SU-DHL-6 (cell line): Measurements from ENCODE around the gene HOXA11.

Source experiments
- H2AFZ ChIP-seq: fragments of 200-600 bp; sonication (generic); 2 replicates; pipeline ENCODE4 v1.6.1; 2014; ENCODE audit warnings: low read depth, mild to moderate bottlenecking, moderate library complexity, mixed read lengths, antibody characterized with exemption, low read length; ENCODE audit not compliant: severe bottlenecking
- H3F3A ChIP-seq: fragments of 200-600 bp; shearing (Covaris generic); 2 replicates; pipeline ENCODE4 v1.6.0; 2016; ENCODE audit warnings: antibody characterized with exemption, mild to moderate bottlenecking; ENCODE audit not compliant: insufficient read depth
- H3K27ac ChIP-seq: fragments of 200-600 bp; sonication (generic); 2 replicates; pipeline ENCODE4 v1.5.1; 2016; ENCODE audit warnings: low read depth, mild to moderate bottlenecking, low read length, moderate library complexity, mixed read lengths
- H3K27me3 ChIP-seq: fragments of 200-600 bp; sonication (generic), shearing (Covaris generic); 2 replicates; pipeline ENCODE4 v1.6.0; 2014; ENCODE audit warnings: mild to moderate bottlenecking, low read length
- H3K36me3 ChIP-seq: fragments of 200-600 bp; sonication (generic); 2 replicates; pipeline ENCODE4 v1.6.1; 2014; ENCODE audit warnings: mild to moderate bottlenecking, low read length, mixed read lengths
- H3K4me2 ChIP-seq: fragments of 300-600, 200-600 bp; shearing (Covaris generic), sonication (generic); 2 replicates; pipeline ENCODE4 v1.6.0; 2014; ENCODE audit warnings: low read length, low read depth, mild to moderate bottlenecking; ENCODE audit not compliant: poor library complexity, severe bottlenecking
- H3K4me3 ChIP-seq: fragments of 200-600 bp; sonication (generic); 2 replicates; pipeline ENCODE4 v1.5.1; 2014; ENCODE audit warnings: antibody characterized with exemption, low read length, mild to moderate bottlenecking, mixed read lengths; ENCODE audit not compliant: insufficient read depth, poor library complexity, severe bottlenecking
- H3K79me2 ChIP-seq: fragments of 200-600 bp; sonication (generic); 2 replicates; pipeline ENCODE4 v1.6.1; 2014; ENCODE audit warnings: mild to moderate bottlenecking, low read length, moderate library complexity; ENCODE audit not compliant: insufficient read depth
- H3K9ac ChIP-seq: fragments of 200-600 bp; sonication (generic); 2 replicates; pipeline ENCODE4 v1.7.0; 2014; ENCODE audit warnings: mild to moderate bottlenecking, low read length
- H3K9me2 ChIP-seq: fragments of 200-600 bp; sonication (generic); replicated peaks from 2 replicates; pipeline ENCODE4 v1.6.1; 2014; ENCODE audit warnings: low read length; ENCODE audit not compliant: insufficient read depth
- H3K9me3 ChIP-seq: fragments of 200-600 bp; sonication (generic); 2 replicates; pipeline ENCODE4 v1.6.1; 2014; ENCODE audit warnings: low read length, mixed read lengths; ENCODE audit not compliant: insufficient read depth
- H4K20me1 ChIP-seq: fragments of 200-600 bp; sonication (generic); 2 replicates; pipeline ENCODE4 v1.6.1; 2014; ENCODE audit warnings: low read depth, mild to moderate bottlenecking, antibody characterized with exemption, low read length, moderate library complexity, mixed read lengths
- EZH2phosphoT487 ChIP-seq: fragments of 200-600 bp; sonication (generic), shearing (Covaris generic); conservative IDR thresholded peaks from 2 replicates; pipeline ENCODE4 v1.6.1; 2018; ENCODE audit warnings: mild to moderate bottlenecking, antibody characterized with exemption, low read length, moderate library complexity, mixed read lengths
- TF ChIP-seq, protein P1 (sequence below): fragments of 200-600 bp; sonication (generic); IDR thresholded peaks from one replicate; pipeline ENCODE4 v1.5.1; 2017; ENCODE audit warnings: antibody characterized with exemption, mild to moderate bottlenecking, low read length, moderate library complexity; ENCODE audit not compliant: insufficient read depth, poor library complexity, severe bottlenecking

The HOXA11 gene

DNA sequence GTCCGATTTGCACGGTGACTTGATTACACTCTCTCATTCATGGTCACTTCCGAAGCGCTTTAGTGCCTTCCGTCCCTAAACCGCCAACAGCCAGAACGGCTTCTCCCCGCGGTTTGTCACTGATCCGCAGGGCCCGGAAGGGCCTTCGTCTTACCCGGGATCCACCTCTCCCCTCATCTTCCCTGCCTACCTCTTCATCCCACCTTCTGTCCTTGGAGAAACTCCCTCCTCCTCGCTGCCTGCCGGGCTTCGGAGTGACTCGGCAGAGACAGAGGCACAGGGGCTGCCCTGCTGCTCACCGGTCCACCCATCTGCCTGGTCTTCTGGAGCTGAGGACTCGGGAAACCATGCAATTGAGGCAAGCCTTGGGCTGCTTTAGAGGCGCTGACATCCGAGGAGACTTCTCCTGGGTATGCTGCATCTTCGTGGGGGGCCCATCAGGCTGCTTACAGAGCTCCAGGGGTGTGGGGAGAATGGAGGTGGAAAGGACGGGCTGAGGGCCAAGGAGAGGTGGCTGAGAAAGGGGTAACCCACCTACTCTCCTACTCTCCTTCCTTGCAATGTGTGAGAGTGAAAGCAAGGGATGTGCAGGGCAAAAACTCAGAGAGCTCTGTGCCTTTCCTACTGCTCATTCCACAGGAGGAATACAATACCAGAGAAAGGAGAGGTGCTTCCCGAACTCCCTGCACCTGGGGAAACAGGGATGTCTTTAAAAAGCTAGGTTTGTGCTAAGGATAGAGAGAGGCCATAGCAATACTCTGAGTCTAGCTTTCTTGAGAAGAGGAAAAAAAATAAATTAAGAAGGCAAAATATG lies 1.0 kb upstream of the HOXA11 start:
- TF ChIP-seq, protein P1, sequence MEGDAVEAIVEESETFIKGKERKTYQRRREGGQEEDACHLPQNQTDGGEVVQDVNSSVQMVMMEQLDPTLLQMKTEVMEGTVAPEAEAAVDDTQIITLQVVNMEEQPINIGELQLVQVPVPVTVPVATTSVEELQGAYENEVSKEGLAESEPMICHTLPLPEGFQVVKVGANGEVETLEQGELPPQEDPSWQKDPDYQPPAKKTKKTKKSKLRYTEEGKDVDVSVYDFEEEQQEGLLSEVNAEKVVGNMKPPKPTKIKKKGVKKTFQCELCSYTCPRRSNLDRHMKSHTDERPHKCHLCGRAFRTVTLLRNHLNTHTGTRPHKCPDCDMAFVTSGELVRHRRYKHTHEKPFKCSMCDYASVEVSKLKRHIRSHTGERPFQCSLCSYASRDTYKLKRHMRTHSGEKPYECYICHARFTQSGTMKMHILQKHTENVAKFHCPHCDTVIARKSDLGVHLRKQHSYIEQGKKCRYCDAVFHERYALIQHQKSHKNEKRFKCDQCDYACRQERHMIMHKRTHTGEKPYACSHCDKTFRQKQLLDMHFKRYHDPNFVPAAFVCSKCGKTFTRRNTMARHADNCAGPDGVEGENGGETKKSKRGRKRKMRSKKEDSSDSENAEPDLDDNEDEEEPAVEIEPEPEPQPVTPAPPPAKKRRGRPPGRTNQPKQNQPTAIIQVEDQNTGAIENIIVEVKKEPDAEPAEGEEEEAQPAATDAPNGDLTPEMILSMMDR: no peak
- TF ChIP-seq EZH2phosphoT487: no peak
- Histone ChIP-seq H3K9me2 (no peaks in the 10 kb centered on the region), H3F3A (no peaks in the 10 kb centered on the region), H3K4me3 (no peak overlapping the region), H2AFZ (no peak overlapping the region), H3K9me3 (no peaks in the 10 kb centered on the region), H3K9ac (no peak overlapping the region), H3K36me3 (no peaks in the 10 kb centered on the region), H3K27ac (no peak overlapping the region), H3K4me2 (no peak overlapping the region), H3K79me2 (no peaks in the 10 kb centered on the region), H4K20me1 (no peaks in the 10 kb centered on the region), H3K27me3 (no peaks in the 10 kb centered on the region)

DNA sequence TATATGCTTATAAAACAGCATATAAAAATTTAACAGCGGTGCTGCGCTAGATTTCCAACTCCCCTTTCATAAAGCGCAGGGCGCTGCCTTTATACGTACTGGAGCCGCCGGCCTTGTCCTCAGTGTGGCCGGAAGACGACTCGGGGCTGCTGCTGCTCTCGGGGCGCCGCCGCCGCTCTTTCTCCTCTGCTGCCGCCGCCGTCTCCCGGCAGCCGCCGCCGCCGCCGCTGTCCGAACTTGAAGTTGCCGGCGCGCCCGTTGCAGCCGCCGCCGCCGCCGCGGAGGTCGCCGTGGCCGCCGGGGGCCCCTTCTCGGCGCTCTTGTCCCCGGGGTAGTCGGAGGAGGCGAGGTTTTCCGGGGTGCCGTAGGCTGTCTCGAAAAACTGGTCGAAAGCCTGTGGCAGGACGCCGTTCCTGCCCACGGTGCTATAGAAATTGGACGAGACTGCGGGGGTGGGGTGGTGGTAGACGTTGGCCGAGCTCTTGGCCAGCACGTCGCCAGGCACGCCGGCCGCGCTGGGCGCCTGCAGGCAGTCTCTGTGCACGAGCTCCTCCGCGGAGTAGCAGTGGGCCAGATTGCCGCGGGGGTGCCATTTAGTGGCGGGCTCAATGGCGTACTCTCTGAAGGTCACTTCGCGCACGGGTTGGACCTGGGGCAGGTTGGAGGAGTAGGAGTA lies 557 bp downstream of the HOXA11 start:
- no peak overlapping the region for H3K27ac ChIP-seq
- no peaks in the 10 kb centered on the region for H3K9me2 ChIP-seq
- no peak overlapping the region for H2AFZ ChIP-seq
- peak overlapping the region; percentile 28 for H3K4me2 ChIP-seq
- H3K9ac ChIP-seq: no peak overlapping the region
- H3K9me3 ChIP-seq: no peaks in the 10 kb centered on the region
- H3K4me3 ChIP-seq: no peak overlapping the region
- no peaks in the 10 kb centered on the region for H3K36me3 ChIP-seq
- TF ChIP-seq, protein P1: no peak
- TF ChIP-seq EZH2phosphoT487: no peak
- no peaks in the 10 kb centered on the region for H3K79me2 ChIP-seq
- H4K20me1 ChIP-seq: no peaks in the 10 kb centered on the region
- H3K27me3 ChIP-seq: no peaks in the 10 kb centered on the region
- no peaks in the 10 kb centered on the region for H3F3A ChIP-seq

DNA sequence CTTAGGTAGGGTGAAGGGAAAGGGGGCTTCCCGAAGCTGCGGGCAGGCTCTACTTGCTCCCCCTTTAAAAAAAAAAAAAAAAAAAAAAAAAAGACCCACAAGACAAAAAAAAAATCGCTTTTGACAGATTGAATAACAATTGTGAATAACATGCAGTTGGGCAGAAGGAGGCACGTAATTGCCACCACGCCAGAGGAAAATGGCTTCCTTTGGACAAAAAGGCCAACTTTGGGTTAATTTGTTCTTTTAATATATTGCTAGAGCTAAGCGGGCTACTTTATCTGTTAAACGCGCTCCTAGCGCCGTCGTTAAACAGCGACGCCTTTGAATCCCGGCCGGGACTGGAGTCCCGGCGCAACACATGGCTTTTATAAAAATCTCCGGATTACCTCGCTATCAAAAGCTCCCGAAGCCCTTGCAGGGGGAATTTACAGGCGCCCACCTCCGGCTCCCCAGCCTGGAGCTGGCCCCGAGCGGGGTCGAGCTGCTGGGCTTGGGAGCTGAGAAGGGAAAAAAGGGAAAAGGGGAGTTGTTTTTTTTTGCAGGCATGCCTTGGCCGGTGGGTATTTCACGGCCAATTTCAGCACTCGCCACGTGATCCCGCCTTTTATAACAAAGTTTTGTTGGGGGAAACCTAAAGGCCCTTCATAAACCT lies 1.2 kb downstream of the HOXA11 start:
- H3K9me3 ChIP-seq: no peaks in the 10 kb centered on the region
- H3F3A ChIP-seq: no peaks in the 10 kb centered on the region
- no peaks in the 10 kb centered on the region for H4K20me1 ChIP-seq
- no peak overlapping the region for H3K9ac ChIP-seq
- no peaks in the 10 kb centered on the region for H3K36me3 ChIP-seq
- no peak overlapping the region for H3K27ac ChIP-seq
- no peak overlapping the region for H2AFZ ChIP-seq
- H3K4me2 ChIP-seq: peak overlapping the region; percentile 28
- no peaks in the 10 kb centered on the region for H3K27me3 ChIP-seq
- no peaks in the 10 kb centered on the region for H3K9me2 ChIP-seq
- no peak overlapping the region for H3K4me3 ChIP-seq
- H3K79me2 ChIP-seq: no peaks in the 10 kb centered on the region
- no peak for TF ChIP-seq EZH2phosphoT487
- TF ChIP-seq, protein P1: no peak
